Stimulated activated CD8-positive, alpha-beta memory T cell treated with anti-CD3 and anti-CD28 coated beads, Interleukin-12 subunit alpha, Interleukin-12 subunit beta, amount 100 ng/mL, for 1 hour (primary cell): ENCODE results near the gene MIB1.
"Not testable (repeated sequence)": the region's sequence is repeated elsewhere in the genome, so short reads cannot be mapped to it uniquely, and the experiment has no call there.

Experiments used
- DNase-seq: peaks from one replicate; pipeline ENCODE4 v3.0.0-alpha.2; 2020; ENCODE audit warnings: low read depth

MIB1 gene

GRCh38 chr18:21740538-21741311 is at the start of gene MIB1:
Gene MIB1, plus strand, starts transcription at chr18:21740792. Its CDS starts 792 bp downstream, at chr18:21741584.
- DNase-seq: peak; percentile 99

- DNase-seq: no peak
Observed at GRCh38 chr18:21693322-21693721, 47.3 kb upstream of the MIB1 start.

- no peak for DNase-seq
Observed at GRCh38 chr18:21700528-21701075, 40.0 kb upstream of the MIB1 start.

- no peak for DNase-seq
Observed at GRCh38 chr18:21701621-21702020, 39.0 kb upstream of the MIB1 start.

- DNase-seq: no peak
Observed at GRCh38 chr18:21702602-21703001, 38.0 kb upstream of the MIB1 start.

- DNase-seq: no peak
Observed at GRCh38 chr18:21703241-21703820, 37.3 kb upstream of the MIB1 start.

- peak; percentile 84 for DNase-seq
Observed at GRCh38 chr18:21704603-21705364, 35.8 kb upstream of the MIB1 start, which contains the start of gene ABHD3. Gene ABHD3, minus strand, starts transcription at chr18:21704774. Its CDS starts 109 bp downstream, at chr18:21704665.

GRCh38 chr18:21706386-21706865 is 34.2 kb upstream of the MIB1 start:
- no peak for DNase-seq

GRCh38 chr18:21707130-21707529 is 33.5 kb upstream of the MIB1 start:
- DNase-seq: not testable (repeated sequence)

GRCh38 chr18:21714474-21714873 is 26.1 kb upstream of the MIB1 start:
- DNase-seq: no peak

- no peak for DNase-seq
Observed at GRCh38 chr18:21722687-21723086, 17.9 kb upstream of the MIB1 start.

- DNase-seq: no peak
Observed at GRCh38 chr18:21725201-21725600, 15.4 kb upstream of the MIB1 start.

- DNase-seq: no peak
Observed at GRCh38 chr18:21727702-21728101, 12.9 kb upstream of the MIB1 start.

GRCh38 chr18:21733011-21733410 is 7.6 kb upstream of the MIB1 start:
- no peak for DNase-seq

GRCh38 chr18:21735452-21736015 is 5.1 kb upstream of the MIB1 start:
- no peak for DNase-seq

- DNase-seq: not testable (repeated sequence)
Observed at GRCh38 chr18:21736926-21737325, 3.7 kb upstream of the MIB1 start.

- DNase-seq: no peak
Observed at GRCh38 chr18:21739604-21740537, 721 bp upstream of the MIB1 start.

GRCh38 chr18:21741312-21741561 is 645 bp downstream of the MIB1 start:
- no peak for DNase-seq

GRCh38 chr18:21741562-21742314 is 1.1 kb downstream of the MIB1 start:
- peak; percentile 6 for DNase-seq

- no peak for DNase-seq
Observed at GRCh38 chr18:21742315-21742687, 1.7 kb downstream of the MIB1 start.
